Measurements from ENCODE around the gene HECTD4.

The HECTD4 gene

GRCh38 chr12:112191201-112191600 is 191.0 kb downstream of the HECTD4 start:
- no peak for TF ChIP-seq CTCF (IDR thresholded peaks at IDR 0.05)
- H3K36me3 ChIP-seq, result peaks cover 72% of the 10 kb centered on the region
- no peak overlapping the region for H3K4me3 ChIP-seq (ENCODE audit: low read depth in 1 of 2, low read length in 1 of 2)
- H3K4me1 ChIP-seq (ENCODE audit: control insufficient read depth in 1 of 2, insufficient read depth in 1 of 2, low read depth in 1 of 2, low read length in 1 of 2), result peaks cover 10 to 11% of the 10 kb centered on the region in 2 experiments
- no peaks in the 10 kb centered on the region for H3K27me3 ChIP-seq
- no peaks in the 10 kb centered on the region for H3K9me3 ChIP-seq
- no peak overlapping the region for H3K27ac ChIP-seq

DNA sequence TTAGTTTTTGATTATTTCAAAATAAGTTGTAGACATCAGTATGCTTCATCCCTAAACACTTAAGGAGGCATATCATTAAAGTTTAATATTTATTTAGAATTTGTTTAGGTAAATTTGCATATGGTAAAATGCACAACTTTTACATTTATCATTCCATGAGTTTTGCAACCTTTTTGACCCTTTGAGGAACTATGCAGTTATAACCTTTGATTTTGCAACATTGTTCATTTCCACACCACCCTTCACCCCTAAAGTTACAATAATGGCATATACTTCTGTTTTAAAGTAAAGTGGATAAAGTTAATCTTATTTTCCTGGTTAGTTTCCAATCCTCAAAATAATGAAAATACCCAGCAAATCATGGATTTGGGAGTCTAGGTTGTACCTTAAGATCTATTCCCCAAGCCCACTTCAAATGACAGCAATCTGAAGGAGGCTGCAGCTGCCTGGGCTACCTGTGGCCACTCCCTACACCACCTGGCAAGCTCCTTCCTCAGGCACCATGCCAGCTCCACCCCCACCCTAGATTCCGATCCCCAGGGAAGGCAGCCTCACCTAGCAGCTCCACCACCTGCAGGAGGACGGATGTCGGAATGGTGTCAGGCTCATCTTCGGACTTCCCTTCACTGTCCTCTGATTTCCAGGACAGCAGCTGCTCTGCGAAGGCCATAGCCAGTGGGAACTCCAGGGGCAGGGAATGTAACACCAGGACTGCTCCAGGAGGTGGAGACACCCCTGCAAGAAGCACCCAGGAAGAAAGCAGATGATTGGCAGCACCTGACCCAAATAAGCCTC is 191.8 kb downstream of the HECTD4 start:
- H3K4me1 ChIP-seq (ENCODE audit: control insufficient read depth in 1 of 2, insufficient read depth in 1 of 2, low read depth in 1 of 2, low read length in 1 of 2), result peaks cover 10 to 11% of the 10 kb centered on the region in 2 experiments
- no peaks in the 10 kb centered on the region for H3K27me3 ChIP-seq
- H3K27ac ChIP-seq, result peak overlapping the region; percentile 56
- no peak for TF ChIP-seq CTCF (IDR thresholded peaks at IDR 0.05)
- peaks cover 67% of the 10 kb centered on the region for H3K36me3 ChIP-seq
- H3K9me3 ChIP-seq, result no peaks in the 10 kb centered on the region
- H3K4me3 ChIP-seq (ENCODE audit: low read depth in 1 of 2, low read length in 1 of 2), result no peak overlapping the region

GRCh38 chr12:112188130-112188830 is 194.0 kb downstream of the HECTD4 start:
- no peak for TF ChIP-seq CTCF (IDR thresholded peaks at IDR 0.05)
- no peaks in the 10 kb centered on the region for H3K9me3 ChIP-seq

DNA sequence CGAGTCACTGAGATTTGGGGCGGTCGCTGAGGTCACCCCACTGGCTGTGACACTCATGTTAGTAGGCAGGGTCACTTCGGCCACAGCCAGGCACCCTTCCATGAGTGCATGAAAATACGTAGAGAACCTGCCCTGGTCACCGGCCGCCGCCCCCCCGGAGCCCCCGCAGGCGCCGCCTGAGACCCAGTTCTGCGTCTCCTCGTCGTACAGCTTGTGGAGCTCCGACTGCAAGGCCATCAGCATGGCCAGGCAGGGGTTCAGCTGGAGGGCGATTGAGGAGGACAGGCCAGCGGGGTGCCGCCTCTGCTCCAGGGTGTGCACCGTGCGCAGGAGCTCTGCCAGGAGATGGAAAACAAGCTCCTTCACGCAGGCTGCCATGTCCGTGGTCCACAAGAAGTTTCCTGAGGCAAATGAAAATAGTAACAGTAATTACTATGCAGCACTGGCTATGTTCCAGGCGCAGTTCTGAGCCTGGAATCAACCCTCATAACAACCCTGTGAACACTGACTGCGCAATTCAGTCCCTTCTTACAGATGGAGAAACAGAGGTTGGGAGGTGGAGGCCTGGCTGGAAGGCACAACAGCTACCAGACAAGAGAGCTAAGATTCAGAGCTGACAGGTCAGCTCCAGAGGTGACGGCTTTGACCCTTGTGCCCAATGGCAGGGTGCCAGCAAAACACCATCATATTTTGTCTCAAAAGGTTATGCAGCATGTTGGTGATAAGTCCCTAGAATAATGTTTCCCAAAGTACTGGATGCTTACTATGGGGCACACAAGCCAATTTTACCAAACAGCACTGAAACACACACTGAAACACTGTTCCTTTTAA is 196.9 kb downstream of the HECTD4 start:
- peaks cover 5 to 6% of the 10 kb centered on the region in 2 experiments for H3K4me1 ChIP-seq (ENCODE audit: control insufficient read depth in 1 of 2, insufficient read depth in 1 of 2, low read depth in 1 of 2, low read length in 1 of 2)
- H3K4me3 ChIP-seq (ENCODE audit: low read depth in 1 of 2, low read length in 1 of 2), result no peak overlapping the region
- no peak overlapping the region for H3K27ac ChIP-seq
- TF ChIP-seq CTCF (IDR thresholded peaks at IDR 0.05), result no peak
- H3K36me3 ChIP-seq, result peaks cover 58% of the 10 kb centered on the region
- H3K27me3 ChIP-seq, result no peaks in the 10 kb centered on the region
- H3K9me3 ChIP-seq, result no peaks in the 10 kb centered on the region

More at GRCh38 chr12:112188130-112188830, 194.0 kb downstream of the HECTD4 start:
- Histone ChIP-seq H3K4me1 (ENCODE audit: control insufficient read depth in 1 of 2, insufficient read depth in 1 of 2, low read depth in 1 of 2, low read length in 1 of 2) (peaks cover 10 to 11% of the 10 kb centered on the region in 2 experiments), H3K27me3 (no peaks in the 10 kb centered on the region), H3K4me3 (ENCODE audit: low read depth in 1 of 2, low read length in 1 of 2) (no peak overlapping the region), H3K36me3 (peaks cover 68% of the 10 kb centered on the region), H3K27ac (no peak overlapping the region)

GRCh38 chr12:112184056-112184887 is 198.0 kb downstream of the HECTD4 start:
- no peak overlapping the region for H3K27ac ChIP-seq
- H3K9me3 ChIP-seq, result no peaks in the 10 kb centered on the region
- H3K4me1 ChIP-seq (ENCODE audit: control insufficient read depth in 1 of 2, insufficient read depth in 1 of 2, low read depth in 1 of 2, low read length in 1 of 2), result no peaks in the 10 kb centered on the region
- no peak for TF ChIP-seq CTCF (IDR thresholded peaks at IDR 0.05)
- no peak overlapping the region for H3K4me3 ChIP-seq (ENCODE audit: low read depth in 1 of 2, low read length in 1 of 2)
- peaks cover 68% of the 10 kb centered on the region for H3K36me3 ChIP-seq
- H3K27me3 ChIP-seq, result no peaks in the 10 kb centered on the region
